ENCODE results near the gene CIZ1. TPM values are rescaled to one million over a fixed set of nuclear protein-coding genes. Genes with fewer than 3 reads are reported as not detected.

The CIZ1 gene
- total and polyA plus RNA-seq, 2 experiments from 2014 or later: 48.5 to 73.1 TPM

GRCh38 chr9:128215491-128216409 lies 24.4 kb upstream of the CIZ1 start:
- H3K9ac ChIP-seq: peak overlapping the region; percentile 57
- no peaks in the 10 kb centered on the region for H3K27me3 ChIP-seq (replicated peaks; ENCODE audit: insufficient read depth)
- peak overlapping the region; percentile 48 for H3K4me2 ChIP-seq (ENCODE audit: unreplicated experiment)
- H2AFZ ChIP-seq: peak overlapping the region; percentile 49
- H3K4me3 ChIP-seq: no peak overlapping the region
- in situ Hi-C loops (cut with MboI): no loop called here
- H3K36me3 ChIP-seq (ENCODE audit: low read depth): no peaks in the 10 kb centered on the region; the same call in 1 of the 2 replicates
- H3F3A ChIP-seq (ENCODE audit: insufficient read depth): peaks cover 6% of the 10 kb centered on the region
- H4K20me1 ChIP-seq (ENCODE audit: insufficient read depth): no peaks in the 10 kb centered on the region
- H3K4me1 ChIP-seq (ENCODE audit: insufficient read depth): peaks cover 26% of the 10 kb centered on the region
- H3K79me2 ChIP-seq (ENCODE audit: insufficient read depth): no peaks in the 10 kb centered on the region
- H3K27ac ChIP-seq: peak overlapping the region; percentile 58
- TF ChIP-seq EZH2phosphoT487 (IDR thresholded peaks at IDR 0.05; ENCODE audit: insufficient read depth, low read depth): no peak
- no peak for TF ChIP-seq EZH2 (IDR thresholded peaks at IDR 0.05; ENCODE audit: insufficient read depth, poor library complexity, severe bottlenecking)
- peak; percentile 79 for DNase-seq
- no peaks in the 10 kb centered on the region for H3K9me2 ChIP-seq (ENCODE audit: insufficient read depth)
- H3K9me3 ChIP-seq (ENCODE audit: low read depth): no peaks in the 10 kb centered on the region
- WGBS, 2 experiments (ENCODE audit: low coverage in 1 of 2, low lambda C conversion rate in 2 of 2, missing lambda C conversion rate in 2 of 2): 14% methylated on average over 9 to 10 of the region's 10 CpGs

GRCh38 chr9:128214571-128215490 lies 23.5 kb upstream of the CIZ1 start:
- peak overlapping the region; percentile 49 for H2AFZ ChIP-seq
- peak overlapping the region; percentile 58 for H3K27ac ChIP-seq
- peak; percentile 51 for DNase-seq
- H3K79me2 ChIP-seq (ENCODE audit: insufficient read depth): no peaks in the 10 kb centered on the region
- no peak overlapping the region for H3K4me2 ChIP-seq (ENCODE audit: unreplicated experiment)
- H3K9me3 ChIP-seq (ENCODE audit: low read depth): no peaks in the 10 kb centered on the region
- H4K20me1 ChIP-seq (ENCODE audit: insufficient read depth): no peaks in the 10 kb centered on the region
- H3F3A ChIP-seq (ENCODE audit: insufficient read depth): peaks cover 6% of the 10 kb centered on the region
- H3K9me2 ChIP-seq (ENCODE audit: insufficient read depth): no peaks in the 10 kb centered on the region
- peak overlapping the region; percentile 57 for H3K9ac ChIP-seq
- in situ Hi-C loops (cut with MboI): no loop called here
- WGBS, 2 experiments (ENCODE audit: low coverage in 1 of 2, low lambda C conversion rate in 2 of 2, missing lambda C conversion rate in 2 of 2): 33 to 40% methylated on average over 21 of the region's 21 CpGs
- H3K4me1 ChIP-seq (ENCODE audit: insufficient read depth): peaks cover 26% of the 10 kb centered on the region
- no peaks in the 10 kb centered on the region; the same call in 1 of the 2 replicates for H3K36me3 ChIP-seq (ENCODE audit: low read depth)
- TF ChIP-seq EZH2phosphoT487 (IDR thresholded peaks at IDR 0.05; ENCODE audit: insufficient read depth, low read depth) (no peak), EZH2 (IDR thresholded peaks at IDR 0.05; ENCODE audit: insufficient read depth, poor library complexity, severe bottlenecking) (no peak)
- H3K4me3 ChIP-seq: no peak overlapping the region
- H3K27me3 ChIP-seq (replicated peaks; ENCODE audit: insufficient read depth): no peaks in the 10 kb centered on the region

GRCh38 chr9:128213746-128214497 lies 22.6 kb upstream of the CIZ1 start:
- no peak overlapping the region for H3K4me2 ChIP-seq (ENCODE audit: unreplicated experiment)
- no peak overlapping the region for H3K4me3 ChIP-seq
- H3K9ac ChIP-seq: no peak overlapping the region
- no peaks in the 10 kb centered on the region for H3K9me3 ChIP-seq (ENCODE audit: low read depth)
- no peak for DNase-seq
- peaks cover 6% of the 10 kb centered on the region for H3F3A ChIP-seq (ENCODE audit: insufficient read depth)
- in situ Hi-C loops (cut with MboI): no loop called here
- no peak overlapping the region for H2AFZ ChIP-seq
- H3K9me2 ChIP-seq (ENCODE audit: insufficient read depth): no peaks in the 10 kb centered on the region
- H4K20me1 ChIP-seq (ENCODE audit: insufficient read depth): no peaks in the 10 kb centered on the region
- no peaks in the 10 kb centered on the region; the same call in 1 of the 2 replicates for H3K36me3 ChIP-seq (ENCODE audit: low read depth)
- H3K79me2 ChIP-seq (ENCODE audit: insufficient read depth): no peaks in the 10 kb centered on the region
- TF ChIP-seq EZH2phosphoT487 (IDR thresholded peaks at IDR 0.05; ENCODE audit: insufficient read depth, low read depth): no peak
- no peak for TF ChIP-seq EZH2 (IDR thresholded peaks at IDR 0.05; ENCODE audit: insufficient read depth, poor library complexity, severe bottlenecking)
- H3K4me1 ChIP-seq (ENCODE audit: insufficient read depth): peaks cover 26% of the 10 kb centered on the region
- H3K27me3 ChIP-seq (replicated peaks; ENCODE audit: insufficient read depth): no peaks in the 10 kb centered on the region
- H3K27ac ChIP-seq: no peak overlapping the region
- 74 to 79% methylated on average over 12 of the region's 12 CpGs for WGBS, 2 experiments (ENCODE audit: low coverage in 1 of 2, low lambda C conversion rate in 2 of 2, missing lambda C conversion rate in 2 of 2)

GRCh38 chr9:128211981-128212281 lies 20.6 kb upstream of the CIZ1 start:
- no peaks in the 10 kb centered on the region for H3K9me2 ChIP-seq (ENCODE audit: insufficient read depth)
- no peaks in the 10 kb centered on the region for H3K27me3 ChIP-seq (replicated peaks; ENCODE audit: insufficient read depth)
- H3K4me2 ChIP-seq (ENCODE audit: unreplicated experiment): no peak overlapping the region
- H4K20me1 ChIP-seq (ENCODE audit: insufficient read depth): no peaks in the 10 kb centered on the region
- H3F3A ChIP-seq (ENCODE audit: insufficient read depth): peaks cover 6% of the 10 kb centered on the region
- no peaks in the 10 kb centered on the region for H3K9me3 ChIP-seq (ENCODE audit: low read depth)
- TF ChIP-seq EZH2phosphoT487 (IDR thresholded peaks at IDR 0.05; ENCODE audit: insufficient read depth, low read depth): no peak
- TF ChIP-seq EZH2 (IDR thresholded peaks at IDR 0.05; ENCODE audit: insufficient read depth, poor library complexity, severe bottlenecking): no peak
- peaks cover 25% of the 10 kb centered on the region for H3K4me1 ChIP-seq (ENCODE audit: insufficient read depth)
- no peak for DNase-seq
- H3K36me3 ChIP-seq (ENCODE audit: low read depth): no peaks in the 10 kb centered on the region
- no peak overlapping the region for H2AFZ ChIP-seq
- no peaks in the 10 kb centered on the region for H3K79me2 ChIP-seq (ENCODE audit: insufficient read depth)
- no peak overlapping the region for H3K9ac ChIP-seq
- no peak overlapping the region for H3K27ac ChIP-seq
- H3K4me3 ChIP-seq: no peak overlapping the region
- in situ Hi-C loops (cut with MboI): no loop called here
- WGBS, 2 experiments (ENCODE audit: low coverage in 1 of 2, low lambda C conversion rate in 2 of 2, missing lambda C conversion rate in 2 of 2): 29 to 32% methylated on average over 2 of the region's 2 CpGs
